Fibroblast of lung (primary cell): ENCODE results near the gene ANKRD7. TPM values are rescaled to one million over a fixed set of nuclear protein-coding genes. Genes with fewer than 3 reads are reported as not detected.

Source experiments
- DNase-seq, 2 donors: peaks; one replicate each; pipeline versions ENCODE4 v3.0.0 to v3.0.0-alpha.2; 2010; ENCODE audit warnings: low read depth in 2 of 2
- H2AFZ ChIP-seq: 2 replicates; pipeline ENCODE4 v1.5.1; 2012; ENCODE audit warnings: low read length, control low read depth, inconsistent platforms
- H3K27ac ChIP-seq: 2 replicates; pipeline ENCODE4 v1.5.1; 2011; ENCODE audit warnings: low read length, control low read depth; ENCODE audit not compliant: insufficient read depth
- H3K27me3 ChIP-seq: 2 replicates; pipeline ENCODE4 v1.5.1; 2011; ENCODE audit warnings: mild to moderate bottlenecking, low read length; ENCODE audit not compliant: control insufficient read depth, insufficient read depth
- H3K36me3 ChIP-seq: 2 replicates; pipeline ENCODE4 v1.5.1; 2011; ENCODE audit warnings: low read length; ENCODE audit not compliant: control insufficient read depth, insufficient read depth
- H3K4me1 ChIP-seq: 2 replicates; pipeline ENCODE4 v1.5.1; 2011; ENCODE audit warnings: low read length; ENCODE audit not compliant: control insufficient read depth, insufficient read depth; ENCODE audit errors: extremely low read depth
- H3K4me2 ChIP-seq: 2 replicates; pipeline ENCODE4 v1.5.1; 2011; ENCODE audit warnings: low read length, control low read depth; ENCODE audit not compliant: insufficient read depth; ENCODE audit errors: extremely low read depth
- H3K4me3 ChIP-seq, 4 experiments: fragments of 200-600 bp in 1 of 4; sonication (generic) in 1 of 4; replicated peaks in 1 of 4; 2 replicates each; pipeline ENCODE4 v1.5.1; 2011 to 2016; ENCODE audit warnings: low read length in 4 of 4, low read depth in 3 of 4, mild to moderate bottlenecking in 3 of 4, control low read depth in 2 of 4, inconsistent platforms in 1 of 4, mixed read lengths in 1 of 4; ENCODE audit not compliant: insufficient read depth in 1 of 4; ENCODE audit errors: control extremely low read depth in 1 of 4
- H3K79me2 ChIP-seq: 2 replicates; pipeline ENCODE4 v1.5.1; 2012; ENCODE audit warnings: mild to moderate bottlenecking, low read length, inconsistent platforms; ENCODE audit not compliant: control insufficient read depth, insufficient read depth
- H3K9ac ChIP-seq: 2 replicates; pipeline ENCODE4 v1.5.1; 2011; ENCODE audit warnings: mild to moderate bottlenecking, low read length, control low read depth; ENCODE audit not compliant: insufficient read depth
- H3K9me3 ChIP-seq: 2 replicates; pipeline ENCODE4 v1.5.1; 2012; ENCODE audit warnings: low read depth, low read length; ENCODE audit not compliant: control insufficient read depth, insufficient read depth
- H4K20me1 ChIP-seq: 2 replicates; pipeline ENCODE4 v1.5.1; 2011; ENCODE audit warnings: low read length; ENCODE audit not compliant: control insufficient read depth, insufficient read depth; ENCODE audit errors: extremely low read depth
- CTCF ChIP-seq, 2 donors: IDR thresholded peaks in 1 of 2; conservative IDR thresholded peaks in 1 of 2; 1 replicate in 1 of 2; 2 replicates in 1 of 2; pipeline ENCODE4 v1.5.1; 2011 to 2012; ENCODE audit warnings: low read length in 2 of 2, control low read depth in 1 of 2, inconsistent platforms in 1 of 2, low read depth in 1 of 2, mild to moderate bottlenecking in 1 of 2
- EZH2 ChIP-seq: IDR thresholded peaks from 2 replicates; pipeline ENCODE4 v1.5.1; 2012; ENCODE audit warnings: low read length, control low read depth, mild to moderate bottlenecking; ENCODE audit errors: missing control alignments
- polyA plus RNA-seq, 2 donors: library from polyadenylated mRNA; depleted of rRNA in 1 of 2; stranded (reverse) in 1 of 2; unstranded in 1 of 2; fragments of >200 nt; gene quantifications; 2 replicates each; pipeline ENCODE4 v1.2.1, GENCODE V29; 2011 to 2012; ENCODE audit warnings: missing spikeins in 1 of 2
- total RNA-seq: library from RNA; depleted of rRNA; stranded (reverse); fragments of >200 nt; gene quantifications from 2 replicates; pipeline ENCODE4 v1.2.1, GENCODE V29; 2014

ANKRD7 gene
- total and polyA plus RNA-seq, 2 donors (not counting 1 experiment from before 2014, with no cell fraction given) = 0.40 to 2.8 TPM

DNA sequence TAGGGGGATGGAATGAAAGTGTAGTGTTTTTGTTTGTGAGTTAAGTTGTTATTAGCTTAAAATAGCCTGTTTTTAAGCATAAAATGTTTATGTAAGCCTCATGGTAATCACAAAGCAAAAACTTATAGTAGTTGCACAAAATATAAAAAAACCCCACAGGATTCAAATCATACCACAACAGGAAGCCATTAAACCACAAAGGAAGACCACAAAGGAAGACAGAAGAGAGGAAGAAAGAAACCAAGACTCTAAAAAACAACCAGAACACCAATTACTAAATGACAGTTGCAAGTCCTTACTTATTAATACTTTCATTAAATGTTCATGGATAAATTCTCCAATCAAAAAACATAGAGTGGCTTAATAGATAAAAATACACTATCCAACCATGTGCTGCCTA lies 63.6 kb downstream of the ANKRD7 start:
- H3K36me3 ChIP-seq = no peaks in the 10 kb centered on the region
- TF ChIP-seq EZH2 = no peak
- no peak for TF ChIP-seq CTCF (conservative IDR thresholded peaks at IDR 0.05 in 1 of 2, IDR thresholded peaks at IDR 0.05 in 1 of 2; ENCODE audit: low read depth in 1 of 2, low read length in 2 of 2)
- no peaks in the 10 kb centered on the region for H3K27me3 ChIP-seq
- no peaks in the 10 kb centered on the region for H3K4me1 ChIP-seq
- no peak overlapping the region for H3K4me2 ChIP-seq
- H3K9ac ChIP-seq = no peak overlapping the region
- H4K20me1 ChIP-seq = no peaks in the 10 kb centered on the region
- H3K27ac ChIP-seq = no peak overlapping the region
- no peaks in the 10 kb centered on the region for H3K9me3 ChIP-seq
- no peak overlapping the region for H2AFZ ChIP-seq
- no peaks in the 10 kb centered on the region for H3K79me2 ChIP-seq
- H3K4me3 ChIP-seq = no peak overlapping the region
- DNase-seq = peak in 1 of 2 donors; percentile 19

DNA sequence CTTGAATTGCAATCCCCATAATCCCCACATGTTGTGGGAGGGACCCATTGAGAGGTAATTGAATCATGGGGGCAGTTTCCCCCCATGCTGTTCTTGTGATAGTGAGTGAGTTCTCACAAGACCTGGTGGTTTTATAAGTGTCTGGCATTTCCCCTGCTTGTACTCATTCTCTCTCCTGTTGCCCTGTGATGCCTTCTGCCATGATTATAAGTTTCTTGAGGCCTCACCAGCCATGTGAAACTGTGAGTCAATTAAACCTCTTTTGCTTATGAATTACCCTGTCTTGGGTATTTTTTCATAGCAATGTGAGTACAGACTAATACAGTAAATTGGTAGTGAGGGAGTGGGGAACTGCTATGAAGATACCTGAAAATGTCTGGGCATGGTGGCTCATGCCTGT lies 65.0 kb downstream of the ANKRD7 start:
- no peak overlapping the region for H2AFZ ChIP-seq
- no peaks in the 10 kb centered on the region for H3K9me3 ChIP-seq
- no peaks in the 10 kb centered on the region for H3K27me3 ChIP-seq
- no peaks in the 10 kb centered on the region for H4K20me1 ChIP-seq
- no peaks in the 10 kb centered on the region for H3K36me3 ChIP-seq
- H3K9ac ChIP-seq = no peak overlapping the region
- no peak overlapping the region for H3K4me2 ChIP-seq
- TF ChIP-seq EZH2 = no peak
- no peak for TF ChIP-seq CTCF (conservative IDR thresholded peaks at IDR 0.05 in 1 of 2, IDR thresholded peaks at IDR 0.05 in 1 of 2; ENCODE audit: low read depth in 1 of 2, low read length in 2 of 2)
- no peaks in the 10 kb centered on the region for H3K4me1 ChIP-seq
- no peak for DNase-seq
- no peaks in the 10 kb centered on the region for H3K79me2 ChIP-seq
- no peak overlapping the region for H3K4me3 ChIP-seq
- H3K27ac ChIP-seq = no peak overlapping the region

Other genes starting within 250 kb of the ANKRD7 start
- 36.8 and 39.5 TPM in 2 replicates for gene LSM8, start 40.5 kb upstream of the ANKRD7 start, total RNA-seq
- gene LSM8, start 40.5 kb upstream of the ANKRD7 start, polyA plus RNA-seq = 55.0 and 61.8 TPM in 2 replicates